Stimulated activated CD8-positive, alpha-beta memory T cell treated with anti-CD3 and anti-CD28 coated beads, Interleukin-4, amount 100 ng/mL, for 48 hours (primary cell): ENCODE data around the gene ARHGAP26.
"Not testable (repeated sequence)": the region's sequence is repeated elsewhere in the genome, so short reads cannot be mapped to it uniquely, and the experiment has no call there.

ENCODE experiments used
- DNase-seq: peaks from one replicate; pipeline ENCODE4 v3.0.0-alpha.2; 2020

Gene ARHGAP26

GRCh38 chr5:143199843-143200242, 429.7 kb downstream of the ARHGAP26 start:
- no peak for DNase-seq

GRCh38 chr5:143200781-143201398, 430.7 kb downstream of the ARHGAP26 start:
- no peak for DNase-seq

- no peak for DNase-seq
Measured at GRCh38 chr5:143201589-143201988, 431.4 kb downstream of the ARHGAP26 start.

- not testable (repeated sequence) for DNase-seq
Measured at GRCh38 chr5:143203301-143203956, 433.3 kb downstream of the ARHGAP26 start.

- DNase-seq: no peak
Measured at GRCh38 chr5:143204474-143205246, 434.5 kb downstream of the ARHGAP26 start.

- DNase-seq: no peak
Measured at GRCh38 chr5:143205386-143205785, 435.2 kb downstream of the ARHGAP26 start.

GRCh38 chr5:143205883-143206195, 435.7 kb downstream of the ARHGAP26 start:
- DNase-seq: no peak

GRCh38 chr5:143206196-143207053, 436.2 kb downstream of the ARHGAP26 start:
- no peak for DNase-seq

- DNase-seq: no peak
Measured at GRCh38 chr5:143207058-143207457, 436.9 kb downstream of the ARHGAP26 start.

- no peak for DNase-seq
Measured at GRCh38 chr5:143207563-143208364, 437.6 kb downstream of the ARHGAP26 start.

- DNase-seq: no peak
Measured at GRCh38 chr5:143208365-143208641, 438.1 kb downstream of the ARHGAP26 start.

- DNase-seq: no peak
Measured at GRCh38 chr5:143208781-143209510, 438.8 kb downstream of the ARHGAP26 start.

- no peak for DNase-seq
Measured at GRCh38 chr5:143209881-143210395, 439.8 kb downstream of the ARHGAP26 start.

- no peak for DNase-seq
Measured at GRCh38 chr5:143210576-143210975, 440.4 kb downstream of the ARHGAP26 start.

- no peak for DNase-seq
Measured at GRCh38 chr5:143212261-143212660, 442.1 kb downstream of the ARHGAP26 start.

- DNase-seq: no peak
Measured at GRCh38 chr5:143213231-143213850, 443.2 kb downstream of the ARHGAP26 start.

GRCh38 chr5:143213851-143214363, 443.7 kb downstream of the ARHGAP26 start:
- DNase-seq: no peak

GRCh38 chr5:143214458-143214857, 444.3 kb downstream of the ARHGAP26 start:
- DNase-seq: no peak

- no peak for DNase-seq
Measured at GRCh38 chr5:143214890-143215289, 444.7 kb downstream of the ARHGAP26 start.

- no peak for DNase-seq
Measured at GRCh38 chr5:143215690-143216089, 445.5 kb downstream of the ARHGAP26 start.

- DNase-seq: no peak
Measured at GRCh38 chr5:143216211-143216610, 446.0 kb downstream of the ARHGAP26 start.
